Measurements from ENCODE around the gene DNAJB14.

DNAJB14 gene

GRCh38 chr4:99847362-99847976, 98.9 kb downstream of the DNAJB14 start:
- TF ChIP-seq EZH2phosphoT487 (IDR thresholded peaks at IDR 0.05; ENCODE audit: borderline replicate concordance), result no peak
- TF ChIP-seq CTCF (conservative IDR thresholded peaks at IDR 0.05; ENCODE audit: low read length), result no peak
- H3K4me3 ChIP-seq (ENCODE audit: low read length, poor library complexity, severe bottlenecking), result no peak overlapping the region
- no peaks in the 10 kb centered on the region for H3K4me1 ChIP-seq (ENCODE audit: insufficient read depth, low read length, poor library complexity, severe bottlenecking)
- no peaks in the 10 kb centered on the region for H3K36me3 ChIP-seq (ENCODE audit: insufficient read depth, low read length)
- H3K4me2 ChIP-seq (ENCODE audit: low read depth, low read length, poor library complexity, severe bottlenecking), result no peak overlapping the region
- H3K9me3 ChIP-seq (ENCODE audit: insufficient read depth, low read depth, low read length), result no peaks in the 10 kb centered on the region
- no peaks in the 10 kb centered on the region for H4K20me1 ChIP-seq (ENCODE audit: insufficient read depth, low read length, poor library complexity, severe bottlenecking)
- H3K79me2 ChIP-seq (ENCODE audit: insufficient read depth, low read length), result no peaks in the 10 kb centered on the region
- no peaks in the 10 kb centered on the region for H3K9me2 ChIP-seq (replicated peaks; ENCODE audit: low read depth, low read length)
- no peaks in the 10 kb centered on the region for H3F3A ChIP-seq (ENCODE audit: low read depth)
- H3K27me3 ChIP-seq (ENCODE audit: insufficient read depth, low read length, poor library complexity, severe bottlenecking), result no peaks in the 10 kb centered on the region
- H2AFZ ChIP-seq (ENCODE audit: low read length), result no peak overlapping the region
- H3K9ac ChIP-seq (ENCODE audit: low read depth, low read length, poor library complexity, severe bottlenecking), result no peak overlapping the region

GRCh38 chr4:99846891-99847290, 99.5 kb downstream of the DNAJB14 start:
- Histone ChIP-seq H3K4me3 (ENCODE audit: low read length, poor library complexity, severe bottlenecking) (no peak overlapping the region), H3K4me2 (ENCODE audit: low read depth, low read length, poor library complexity, severe bottlenecking) (no peak overlapping the region), H2AFZ (ENCODE audit: low read length) (no peak overlapping the region), H4K20me1 (ENCODE audit: insufficient read depth, low read length, poor library complexity, severe bottlenecking) (no peaks in the 10 kb centered on the region), H3K9me2 (replicated peaks; ENCODE audit: low read depth, low read length) (no peaks in the 10 kb centered on the region), H3K36me3 (ENCODE audit: insufficient read depth, low read length) (no peaks in the 10 kb centered on the region), H3K27me3 (ENCODE audit: insufficient read depth, low read length, poor library complexity, severe bottlenecking) (no peaks in the 10 kb centered on the region), H3K9ac (ENCODE audit: low read depth, low read length, poor library complexity, severe bottlenecking) (no peak overlapping the region), H3K9me3 (ENCODE audit: insufficient read depth, low read depth, low read length) (no peaks in the 10 kb centered on the region), H3K79me2 (ENCODE audit: insufficient read depth, low read length) (no peaks in the 10 kb centered on the region), H3F3A (ENCODE audit: low read depth) (no peaks in the 10 kb centered on the region), H3K4me1 (ENCODE audit: insufficient read depth, low read length, poor library complexity, severe bottlenecking) (no peaks in the 10 kb centered on the region)
- no peak for TF ChIP-seq EZH2phosphoT487 (IDR thresholded peaks at IDR 0.05; ENCODE audit: borderline replicate concordance)
- no peak for TF ChIP-seq CTCF (conservative IDR thresholded peaks at IDR 0.05; ENCODE audit: low read length)

All from Loucy (cell line).